Left cardiac atrium (tissue), 4 donors: Measurements from ENCODE around the gene FNDC7. TPM values are rescaled to one million over a fixed set of nuclear protein-coding genes. Genes with fewer than 3 reads are reported as not detected.
"Not testable (repeated sequence)": the region's sequence is repeated elsewhere in the genome, so short reads cannot be mapped to it uniquely, and the experiment has no call there.

Experiments
- ATAC-seq, 2 donors: fragments of 200-7000 bp; cut with Tn5 transposase; one replicate each; pipeline ENCODE4 v1.9.1; 2020; ENCODE audit warnings: mild to moderate bottlenecking in 2 of 2, moderate library complexity in 2 of 2
- DNase-seq: peaks from one replicate; pipeline ENCODE4 v3.0.0-alpha.2; 2020
- intact Hi-C, 2 donors: fragments of 100-400 bp; cut with DNase I; formaldehyde crosslinking; loops; one replicate each; pipeline versions ENCODE4 v1.14.1 to v1.15.1; 2022 to 2023
- long read RNA-seq: library from polyadenylated mRNA; unstranded; transcript quantifications from one replicate; pipeline ENCODE4 v2.0.0, GENCODE V29; 2021
- total RNA-seq, 2 donors: library from RNA; stranded (reverse); fragmentation: NEBNext Ultra II Directional; extraction: Animal tissue kit (Norgen Biotek cat#: 25700); gene quantifications; one replicate each; pipeline ENCODE4 v1.2.1, GENCODE V29; 2021
- donor health status: DM: no; HTN: yes; CAD: no.
- donor health status: DM: no; HTN: yes; CAD: no; lungs with severe emphysema.
- donor health status: DM: yes; HTN: yes; CAD: no.
- donor health status: Dilated cardiomyopathy.

Gene FNDC7, protein sequence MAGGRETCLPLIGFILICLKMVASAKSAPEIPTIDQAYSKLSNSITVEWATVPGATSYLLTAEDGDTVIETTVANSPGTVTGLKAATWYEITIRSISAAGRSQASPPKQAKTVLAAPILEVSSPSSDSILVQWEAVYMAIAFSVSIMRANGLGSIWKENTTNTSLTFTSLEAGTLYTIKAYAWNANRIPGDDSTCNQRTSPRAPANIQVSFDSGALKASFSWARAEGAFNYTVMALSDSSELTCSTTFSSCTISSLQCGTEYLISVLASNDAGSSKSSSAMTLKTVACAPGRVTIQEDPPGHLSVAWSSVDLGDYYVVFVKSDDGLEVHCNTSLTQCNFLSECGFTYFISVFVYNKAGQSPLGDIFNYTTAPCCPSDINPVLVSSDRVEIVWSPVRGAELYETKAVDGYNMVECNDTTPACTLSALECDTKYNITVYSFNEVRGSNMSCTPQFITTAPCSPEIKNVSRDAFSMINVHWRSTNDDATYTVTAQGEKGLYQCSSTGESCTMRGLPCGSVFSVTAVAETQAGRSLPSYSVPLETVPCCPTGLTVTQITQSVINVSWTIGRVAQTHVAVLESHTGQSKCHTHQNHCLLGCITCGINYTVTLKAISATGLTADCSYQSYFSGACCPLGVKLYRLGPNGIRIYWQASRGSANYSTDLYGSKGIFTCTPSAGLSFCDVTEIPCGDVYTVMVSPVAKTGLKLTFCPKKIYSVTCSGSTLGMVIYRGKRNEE
- total RNA-seq, result not detected
- long read RNA-seq, result 0 reads

DNA sequence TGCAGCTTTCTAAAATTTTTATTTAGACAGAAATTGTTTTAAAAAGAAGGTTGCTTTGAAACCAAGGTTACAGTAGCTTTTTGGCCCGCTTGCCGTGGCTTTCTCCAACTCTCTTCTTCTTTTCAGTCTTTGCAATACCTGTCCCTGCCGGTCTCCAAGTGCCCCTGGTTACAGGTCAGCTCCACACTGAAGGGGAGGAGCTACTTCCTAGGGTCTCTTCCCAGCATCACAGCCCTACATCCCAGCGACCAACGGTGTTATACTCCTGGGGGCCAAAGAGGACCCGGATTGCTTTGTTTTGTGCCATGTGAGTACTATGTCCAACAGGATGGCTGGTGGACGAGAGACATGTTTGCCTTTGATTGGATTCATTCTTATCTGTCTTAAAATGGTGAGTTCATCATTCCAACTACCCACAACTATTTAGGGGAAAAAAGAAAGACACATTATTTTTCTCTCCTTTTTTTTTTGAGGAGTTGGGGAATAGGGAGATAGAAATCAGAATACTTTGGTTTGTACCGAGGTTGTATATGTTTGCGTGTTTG is at the start of gene FNDC7:
Gene FNDC7, plus strand, starts transcription at position 303 of the 545 bp plus-strand sequence. Its CDS starts 26 bp downstream, at position 329.
- intact Hi-C loops, result no loop called here

DNA sequence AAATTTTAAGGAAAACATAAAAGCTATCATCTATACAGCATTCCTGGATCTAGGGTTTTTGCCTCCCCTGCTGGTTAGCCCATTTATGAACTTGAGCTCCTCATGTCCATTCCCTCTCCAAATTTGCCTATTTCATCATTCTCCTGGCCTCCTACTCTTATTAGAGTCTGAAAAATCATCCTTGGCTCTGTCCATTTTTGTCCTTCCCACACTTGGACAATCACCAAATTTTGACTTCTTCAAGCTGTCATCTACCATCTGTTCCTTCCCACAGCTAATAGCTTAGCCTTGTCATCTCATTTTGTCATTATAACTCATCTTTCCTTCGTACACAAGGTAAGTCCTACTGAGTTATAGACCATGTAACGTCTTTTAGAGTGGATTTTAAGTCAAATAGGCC is 49.6 kb upstream of the FNDC7 start:
- ATAC-seq (no peak), DNase-seq (no peak)
- intact Hi-C loops, result no loop called here

More for the DNA sequence above, at the start of gene FNDC7:
- DNase-seq (no peak), ATAC-seq (no peak)

DNA sequence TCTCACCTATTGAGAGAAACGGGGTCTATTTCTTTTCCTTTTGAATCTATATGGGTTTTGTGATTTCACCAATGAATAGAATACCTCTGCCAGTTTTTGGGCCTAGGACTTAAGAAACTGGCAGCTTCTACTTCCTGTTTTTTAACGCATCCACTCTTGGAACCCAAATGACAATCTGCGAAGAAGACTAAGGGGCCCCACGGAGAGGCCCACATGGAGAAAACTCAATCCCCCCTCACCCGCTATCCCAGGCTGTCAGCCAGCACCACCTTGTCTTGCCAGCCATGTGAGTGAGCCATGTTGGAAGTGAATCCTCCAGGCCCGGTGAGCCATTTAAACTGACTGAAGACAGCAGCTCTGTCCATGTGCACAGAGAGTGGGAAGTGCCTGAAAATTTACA is 48.2 kb upstream of the FNDC7 start:
- DNase-seq, result no peak
- no peak for ATAC-seq
- intact Hi-C loops, result no loop called here

DNA sequence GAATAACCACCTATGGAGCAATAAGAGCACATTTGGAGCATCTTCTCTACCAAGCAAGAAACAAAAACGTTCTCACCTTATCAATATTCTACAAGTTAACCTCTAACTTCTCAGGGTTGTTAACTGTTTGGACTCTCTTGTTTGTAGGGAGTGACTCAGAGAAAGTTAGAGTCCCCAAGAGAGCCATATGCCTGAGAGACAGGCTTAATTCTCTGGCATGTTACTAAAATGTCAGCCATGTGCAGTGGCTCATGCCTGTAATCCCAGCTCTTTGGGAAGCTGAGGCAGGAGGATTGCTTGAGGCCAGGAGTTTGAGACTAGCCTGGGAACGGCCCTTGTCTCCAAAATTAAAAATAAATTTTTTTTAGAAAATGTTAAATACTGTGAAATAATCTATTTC is 47.6 kb upstream of the FNDC7 start:
- ATAC-seq, result no peak
- DNase-seq, result no peak
- intact Hi-C loops, result no loop called here

GRCh38 chr1:108665771-108666170 is 46.9 kb upstream of the FNDC7 start:
- ATAC-seq (no peak), DNase-seq (no peak)
- intact Hi-C loops, result no loop called here

- ATAC-seq, intact Hi-C loops, DNase-seq: not testable (repeated sequence)
Measured at GRCh38 chr1:108667422-108667821, 45.3 kb upstream of the FNDC7 start.

GRCh38 chr1:108668777-108669176 is 43.9 kb upstream of the FNDC7 start:
- ATAC-seq, result no peak
- DNase-seq, result no peak
- intact Hi-C loops, result no loop called here

- intact Hi-C loops, result no loop called here
- DNase-seq (no peak), ATAC-seq (no peak)
Measured at GRCh38 chr1:108669679-108670078, 43.0 kb upstream of the FNDC7 start.

DNA sequence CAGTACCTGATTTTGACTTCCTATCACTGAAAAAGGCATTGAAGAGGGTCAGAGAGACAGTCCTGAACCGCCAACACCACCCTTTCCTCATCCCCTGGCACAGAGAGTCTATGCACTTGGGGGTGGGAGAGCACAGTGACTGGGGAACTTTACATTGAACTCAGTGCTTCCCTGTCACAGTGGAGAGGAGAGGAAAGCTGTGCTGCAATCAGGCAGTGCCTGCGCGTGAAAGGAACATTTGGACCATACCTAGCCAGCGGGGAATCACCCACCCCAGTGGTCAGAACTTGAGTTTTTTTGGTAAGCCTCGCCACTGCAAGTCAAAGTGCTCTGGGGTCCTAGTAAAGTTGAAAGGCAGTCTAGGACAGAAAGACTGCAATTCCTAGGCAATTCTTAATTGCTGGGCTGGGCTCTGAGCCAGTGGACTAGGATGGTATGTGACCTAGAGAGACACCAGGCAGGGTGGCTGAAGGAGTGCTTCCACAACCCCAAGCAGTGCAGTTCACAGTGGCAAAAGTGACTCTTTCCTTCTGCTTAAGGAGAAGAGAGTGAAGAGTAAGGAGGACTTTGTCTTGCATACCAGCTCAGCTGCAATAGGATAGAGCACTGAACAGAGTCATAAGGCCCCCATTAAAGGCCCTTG is 42.5 kb upstream of the FNDC7 start:
- ATAC-seq (no peak), DNase-seq (no peak)
- intact Hi-C loops, result no loop called here

GRCh38 chr1:108671143-108671542 is 41.6 kb upstream of the FNDC7 start:
- DNase-seq (no peak), ATAC-seq (no peak)
- intact Hi-C loops, result no loop called here

- DNase-seq (no peak), ATAC-seq (no peak)
- intact Hi-C loops, result no loop called here
Measured at GRCh38 chr1:108678706-108679105, 34.0 kb upstream of the FNDC7 start.

DNA sequence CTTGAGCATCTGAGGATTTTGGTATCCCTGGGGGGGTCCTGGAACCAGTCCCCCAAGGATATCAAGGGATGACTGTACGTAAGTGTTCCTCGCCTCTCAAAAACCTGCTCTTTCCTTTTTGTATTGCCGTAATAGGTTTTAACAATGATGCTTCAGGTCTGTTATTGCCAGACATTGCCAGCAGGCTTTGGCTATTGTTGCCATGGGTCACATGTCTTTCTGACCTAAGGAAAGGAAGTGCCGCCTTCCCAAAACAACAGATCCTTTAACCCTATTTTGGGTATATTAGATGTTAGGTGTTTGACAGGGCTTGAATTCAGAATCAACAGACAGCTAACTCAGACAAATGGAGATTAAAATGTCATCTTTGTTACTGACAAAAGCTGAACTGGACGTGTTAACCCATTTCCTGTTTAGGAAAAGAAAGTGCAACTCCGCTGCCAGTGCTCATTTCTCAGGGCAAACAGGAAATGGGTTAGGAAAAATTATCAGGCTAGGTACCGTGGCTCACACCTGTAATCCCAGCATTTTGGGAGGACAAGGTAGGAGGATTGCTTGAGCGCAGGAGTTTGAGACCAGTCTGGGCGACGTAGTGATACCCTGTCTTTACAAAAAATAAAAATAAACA is 33.0 kb upstream of the FNDC7 start:
- intact Hi-C loops, result no loop called here
- no peak for ATAC-seq
- DNase-seq, result no peak

DNA sequence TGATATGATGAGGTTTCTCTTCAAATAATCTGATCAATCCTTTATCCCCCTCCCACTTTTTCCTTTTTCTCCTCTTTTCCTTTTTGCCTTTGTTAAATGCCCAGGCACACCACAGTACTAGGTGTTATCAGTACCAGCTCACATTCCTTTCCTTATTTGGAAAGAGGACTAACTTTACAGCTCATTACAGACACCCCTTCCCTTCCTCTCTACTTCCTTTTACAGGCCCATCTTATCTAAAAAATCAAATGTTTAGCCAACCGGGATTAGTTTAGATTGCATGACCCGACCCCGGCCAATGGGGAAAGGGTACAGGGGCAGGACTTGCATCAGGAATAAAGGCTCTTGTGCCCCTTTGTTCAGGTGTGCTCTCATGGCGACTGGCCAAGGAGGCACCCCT is 31.0 kb upstream of the FNDC7 start:
- DNase-seq, intact Hi-C loops, ATAC-seq: not testable (repeated sequence)

DNA sequence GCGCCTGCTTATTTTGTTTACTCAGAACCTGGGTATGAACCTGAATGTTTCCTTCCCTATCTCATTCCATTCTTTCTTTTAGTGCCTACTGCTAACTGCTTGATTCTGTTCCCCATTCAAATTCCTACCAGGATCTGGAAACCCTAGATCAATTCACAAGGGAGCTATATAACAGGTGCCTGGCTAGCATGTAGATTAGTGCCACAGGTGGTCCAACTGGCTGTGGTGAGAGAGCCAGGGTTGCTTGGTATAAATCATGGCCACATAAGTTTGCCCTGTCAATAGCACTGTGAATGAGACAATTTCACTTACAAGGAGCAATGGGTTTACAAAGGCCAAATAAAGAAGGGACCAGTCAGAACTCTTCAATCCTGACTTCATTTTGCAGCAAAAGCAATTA is 27.2 kb upstream of the FNDC7 start:
- ATAC-seq, result no peak
- intact Hi-C loops, result no loop called here
- no peak for DNase-seq

DNA sequence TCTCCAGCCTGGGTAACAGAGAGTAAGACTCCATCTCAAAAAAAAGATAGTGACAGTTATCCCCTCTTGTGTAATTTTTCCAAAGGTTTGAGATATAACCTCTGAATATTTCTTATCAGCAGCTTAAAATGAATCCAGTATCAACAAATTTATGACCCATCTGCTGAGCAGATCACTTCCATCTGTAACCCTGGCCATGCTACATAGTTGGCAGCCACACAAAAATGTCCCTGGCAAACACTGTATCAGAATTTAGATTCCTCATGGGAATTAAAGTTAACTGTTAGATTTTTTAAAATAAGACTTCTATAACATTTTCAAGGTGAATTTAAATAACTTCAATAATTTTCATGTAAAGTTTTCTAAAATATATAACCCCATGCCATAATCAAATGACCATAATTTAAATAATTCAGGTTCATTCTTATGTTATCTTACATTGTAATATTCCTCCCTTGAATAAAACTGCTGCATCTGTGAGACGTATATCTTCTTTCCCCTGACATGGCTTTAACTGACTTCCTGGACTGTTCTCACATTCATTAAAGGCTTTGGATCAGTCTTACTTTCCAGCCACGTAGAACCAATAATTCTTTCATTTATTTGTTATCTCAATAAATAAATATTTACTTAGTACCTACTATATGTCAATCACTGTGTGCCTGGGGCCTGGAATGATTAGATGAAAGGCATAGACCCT is 25.9 kb upstream of the FNDC7 start:
- DNase-seq (no peak), ATAC-seq (no peak)
- intact Hi-C loops, result no loop called here

GRCh38 chr1:108691128-108691941 is 21.4 kb upstream of the FNDC7 start:
- DNase-seq (no peak), ATAC-seq (peak in 1 of 2 donors; percentile 2)
- intact Hi-C loops, result loop anchor here in 1 of 2 donors (5.0 kb wide), 1 partner anchor 56 kb away; the partner anchor contains the start of gene STXBP3

DNA sequence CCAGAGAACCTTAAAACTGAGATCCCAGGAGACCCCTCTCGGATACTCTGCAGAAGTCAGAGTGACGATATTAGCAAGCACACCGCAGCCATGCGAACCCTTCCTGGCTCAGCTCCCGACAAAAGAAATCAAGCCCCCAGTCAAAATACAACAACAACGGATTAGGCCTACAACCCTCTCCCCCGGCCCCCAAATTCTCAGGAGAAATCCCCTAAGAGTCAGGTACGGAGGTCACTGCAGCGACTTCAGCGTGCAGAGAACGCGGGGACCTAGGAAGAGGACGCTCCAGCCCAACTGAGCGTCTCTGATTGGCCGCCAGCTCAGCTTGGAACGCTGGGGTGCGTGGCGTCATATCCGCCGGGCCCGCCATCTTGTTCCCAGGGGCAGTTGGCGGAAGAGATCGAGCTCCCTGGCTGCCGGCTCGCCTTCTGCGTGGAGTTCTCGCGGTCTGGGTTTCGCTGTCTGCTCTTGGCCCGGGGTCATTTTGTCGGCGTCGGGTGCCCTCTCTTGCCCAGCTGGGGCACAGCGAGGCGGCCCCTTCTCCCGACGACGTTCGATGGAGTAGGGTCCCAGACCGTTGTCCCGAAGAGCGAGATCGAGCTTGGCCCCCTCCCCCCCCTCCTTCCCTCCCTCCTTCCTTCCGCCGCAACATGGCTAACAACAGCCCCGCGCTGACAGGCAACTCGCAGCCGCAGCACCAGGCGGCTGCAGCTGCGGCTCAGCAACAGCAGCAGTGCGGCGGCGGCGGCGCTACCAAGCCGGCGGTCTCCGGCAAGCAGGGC is 20.6 kb upstream of the FNDC7 start, which contains the start of gene PRPF38B:
Gene PRPF38B, plus strand, starts transcription at position 369 of the 782 bp plus-strand sequence. Its CDS starts 282 bp downstream, at position 651.
- intact Hi-C loops, result loop anchor here in 1 of 2 donors (5.0 kb wide), 1 partner anchor 55 kb away; the partner anchor contains the start of gene STXBP3
- DNase-seq, result peak; percentile 96
- peak; percentile 99 for ATAC-seq
